HEK293 (cell line): ENCODE data around the gene USP51.

ENCODE experiments used
- CTCF ChIP-seq: fragments of 450-650 bp; formaldehyde crosslinking; IDR thresholded peaks from 2 replicates; pipeline ENCODE4 v1.5.1; 2016; ENCODE audit warnings: missing biosample characterization, missing genetic modification characterization
- HIC1 ChIP-seq: fragments of 450-650 bp; formaldehyde crosslinking; IDR thresholded peaks from 2 replicates; pipeline ENCODE4 v1.5.1; 2016; ENCODE audit warnings: missing biosample characterization, missing genetic modification characterization
- OVOL3 ChIP-seq: fragments of 450-650 bp; formaldehyde crosslinking; IDR thresholded peaks from 2 replicates; pipeline ENCODE4 v1.5.1; 2016; ENCODE audit warnings: missing biosample characterization, missing genetic modification characterization
- TRIM28 ChIP-seq: IDR thresholded peaks from 2 replicates; pipeline ENCODE4 v1.6.1; 2011; ENCODE audit warnings: low read length, control low read depth, borderline replicate concordance
- ZBTB20 ChIP-seq: fragments of 450-650 bp; formaldehyde crosslinking; IDR thresholded peaks from 2 replicates; pipeline ENCODE4 v1.5.1; 2016; ENCODE audit warnings: missing biosample characterization, missing genetic modification characterization
- ZBTB26 ChIP-seq: fragments of 450-650 bp; formaldehyde crosslinking; optimal IDR thresholded peaks from 2 replicates; pipeline ENCODE3; 2016; ENCODE audit warnings: missing biosample characterization, mild to moderate bottlenecking, missing genetic modification characterization
- ZBTB7A ChIP-seq: fragments of 450-650 bp; formaldehyde crosslinking; IDR thresholded peaks from 2 replicates; pipeline ENCODE4 v1.5.1; 2016; ENCODE audit warnings: low read depth, missing biosample characterization, missing genetic modification characterization
- ZNF239 ChIP-seq: fragments of 450-650 bp; formaldehyde crosslinking; IDR thresholded peaks from 2 replicates; pipeline ENCODE4 v1.5.1; 2016; ENCODE audit warnings: missing biosample characterization, missing genetic modification characterization
- ZNF404 ChIP-seq: fragments of 450-650 bp; formaldehyde crosslinking; IDR thresholded peaks from 2 replicates; pipeline ENCODE4 v1.5.1; 2017; ENCODE audit warnings: missing biosample characterization, missing genetic modification characterization
- ZNF791 ChIP-seq: fragments of 450-650 bp; formaldehyde crosslinking; IDR thresholded peaks from 2 replicates; pipeline ENCODE4 v1.5.1; 2016; ENCODE audit warnings: missing biosample characterization, missing genetic modification characterization
- TF ChIP-seq, protein P1 (sequence below): fragments of 450-650 bp; formaldehyde crosslinking; IDR thresholded peaks from 2 replicates; pipeline ENCODE4 v1.5.1; 2016; ENCODE audit warnings: missing biosample characterization, missing genetic modification characterization
- TF ChIP-seq, protein P2 (sequence below): fragments of 450-650 bp; formaldehyde crosslinking; IDR thresholded peaks from 2 replicates; pipeline ENCODE4 v1.5.1; 2016; ENCODE audit warnings: missing biosample characterization, missing genetic modification characterization

- TF ChIP-seq ZNF404 (tag by site-specific recombination) (no peak), ZBTB26 (tag by site-specific recombination) (no peak), ZBTB7A (tag by site-specific recombination) (no peak), CTCF (tag by site-specific recombination) (no peak), ZNF791 (tag by site-specific recombination) (no peak), HIC1 (tag by site-specific recombination) (no peak), OVOL3 (tag by site-specific recombination) (no peak), ZNF239 (tag by site-specific recombination) (no peak), TRIM28 (no peak), ZBTB20 (tag by site-specific recombination) (no peak)
- TF ChIP-seq, protein P1, sequence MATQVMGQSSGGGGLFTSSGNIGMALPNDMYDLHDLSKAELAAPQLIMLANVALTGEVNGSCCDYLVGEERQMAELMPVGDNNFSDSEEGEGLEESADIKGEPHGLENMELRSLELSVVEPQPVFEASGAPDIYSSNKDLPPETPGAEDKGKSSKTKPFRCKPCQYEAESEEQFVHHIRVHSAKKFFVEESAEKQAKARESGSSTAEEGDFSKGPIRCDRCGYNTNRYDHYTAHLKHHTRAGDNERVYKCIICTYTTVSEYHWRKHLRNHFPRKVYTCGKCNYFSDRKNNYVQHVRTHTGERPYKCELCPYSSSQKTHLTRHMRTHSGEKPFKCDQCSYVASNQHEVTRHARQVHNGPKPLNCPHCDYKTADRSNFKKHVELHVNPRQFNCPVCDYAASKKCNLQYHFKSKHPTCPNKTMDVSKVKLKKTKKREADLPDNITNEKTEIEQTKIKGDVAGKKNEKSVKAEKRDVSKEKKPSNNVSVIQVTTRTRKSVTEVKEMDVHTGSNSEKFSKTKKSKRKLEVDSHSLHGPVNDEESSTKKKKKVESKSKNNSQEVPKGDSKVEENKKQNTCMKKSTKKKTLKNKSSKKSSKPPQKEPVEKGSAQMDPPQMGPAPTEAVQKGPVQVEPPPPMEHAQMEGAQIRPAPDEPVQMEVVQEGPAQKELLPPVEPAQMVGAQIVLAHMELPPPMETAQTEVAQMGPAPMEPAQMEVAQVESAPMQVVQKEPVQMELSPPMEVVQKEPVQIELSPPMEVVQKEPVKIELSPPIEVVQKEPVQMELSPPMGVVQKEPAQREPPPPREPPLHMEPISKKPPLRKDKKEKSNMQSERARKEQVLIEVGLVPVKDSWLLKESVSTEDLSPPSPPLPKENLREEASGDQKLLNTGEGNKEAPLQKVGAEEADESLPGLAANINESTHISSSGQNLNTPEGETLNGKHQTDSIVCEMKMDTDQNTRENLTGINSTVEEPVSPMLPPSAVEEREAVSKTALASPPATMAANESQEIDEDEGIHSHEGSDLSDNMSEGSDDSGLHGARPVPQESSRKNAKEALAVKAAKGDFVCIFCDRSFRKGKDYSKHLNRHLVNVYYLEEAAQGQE (tag by site-specific recombination), result no peak
- TF ChIP-seq, protein P2, sequence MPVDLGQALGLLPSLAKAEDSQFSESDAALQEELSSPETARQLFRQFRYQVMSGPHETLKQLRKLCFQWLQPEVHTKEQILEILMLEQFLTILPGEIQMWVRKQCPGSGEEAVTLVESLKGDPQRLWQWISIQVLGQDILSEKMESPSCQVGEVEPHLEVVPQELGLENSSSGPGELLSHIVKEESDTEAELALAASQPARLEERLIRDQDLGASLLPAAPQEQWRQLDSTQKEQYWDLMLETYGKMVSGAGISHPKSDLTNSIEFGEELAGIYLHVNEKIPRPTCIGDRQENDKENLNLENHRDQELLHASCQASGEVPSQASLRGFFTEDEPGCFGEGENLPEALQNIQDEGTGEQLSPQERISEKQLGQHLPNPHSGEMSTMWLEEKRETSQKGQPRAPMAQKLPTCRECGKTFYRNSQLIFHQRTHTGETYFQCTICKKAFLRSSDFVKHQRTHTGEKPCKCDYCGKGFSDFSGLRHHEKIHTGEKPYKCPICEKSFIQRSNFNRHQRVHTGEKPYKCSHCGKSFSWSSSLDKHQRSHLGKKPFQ (tag by site-specific recombination), result no peak
These were observed 2.5 kb downstream of the USP51 start for GRCh38 chrX:55487143-55487542.
